ENCODE results near the gene IGFL1. TPM values are rescaled to one million over a fixed set of nuclear protein-coding genes. Genes with fewer than 3 reads are reported as not detected.

IGFL1 gene
- total and polyA plus RNA-seq, 10 of the 15 experiments (the other 5 are each of a cell fraction or from before 2014, with no cell fraction given): not detected

DNA sequence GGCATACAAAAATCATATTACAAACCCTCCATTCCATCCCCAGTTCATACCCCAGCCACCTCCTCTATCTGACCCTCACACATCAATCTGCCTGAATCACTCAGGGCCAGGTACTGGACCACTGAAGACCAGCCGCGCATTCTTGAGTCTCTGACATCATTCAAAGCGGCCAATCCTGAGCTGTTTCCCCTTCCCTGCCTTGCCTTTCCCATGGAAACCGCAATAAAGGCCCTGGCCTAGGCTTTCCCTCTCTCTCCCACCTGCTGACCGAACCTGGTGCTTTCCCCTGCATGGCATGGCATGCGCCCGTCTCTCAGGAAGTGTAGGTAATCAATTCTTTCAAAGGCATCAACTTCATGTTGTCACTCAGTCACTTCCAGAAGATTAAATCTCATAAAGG is 49.6 kb downstream of the IGFL1 start:
- Histone ChIP-seq H2AFZ (ENCODE audit: control insufficient read depth, low read depth, low read length) (no peak overlapping the region), H3K4me2 (ENCODE audit: control insufficient read depth, insufficient read depth) (no peak overlapping the region), H3K4me1 (ENCODE audit: control insufficient read depth, insufficient read depth, low read length) (no peaks in the 10 kb centered on the region), H3K36me3 (ENCODE audit: control insufficient read depth in 2 of 2, insufficient read depth in 2 of 2, low read length in 1 of 2) (no peaks in the 10 kb centered on the region), H4K20me1 (ENCODE audit: control insufficient read depth, insufficient read depth) (no peaks in the 10 kb centered on the region), H3K9ac (ENCODE audit: control insufficient read depth, insufficient read depth, low read length) (no peak overlapping the region), H3K9me3 (replicated peaks; ENCODE audit: control insufficient read depth, insufficient read depth, low read length) (no peaks in the 10 kb centered on the region), H3K27ac (ENCODE audit: control insufficient read depth, insufficient read depth) (no peak overlapping the region), H3K4me3 (no peak overlapping the region), H3K27me3 (replicated peaks in 1 of 2; ENCODE audit: control insufficient read depth in 2 of 2, insufficient read depth in 2 of 2, low read length in 1 of 2) (no peaks in the 10 kb centered on the region), H3K79me2 (ENCODE audit: control insufficient read depth, insufficient read depth, low read length) (no peaks in the 10 kb centered on the region)
- WGBS (ENCODE audit: insufficient coverage, insufficient replicate concordance, low lambda C conversion rate, missing lambda C conversion rate): 56% methylated on average over 7 of the region's 7 CpGs
- DNase-seq (ENCODE audit: low read depth, low spot score): no peak
- RAD21 ChIA-PET (ENCODE audit: unreplicated experiment): no interaction called here
- FAIRE-seq: no peak
- TF ChIP-seq ZZZ3 (IDR thresholded peaks at IDR 0.05; ENCODE audit: control insufficient read depth, insufficient read length, low read depth): no peak
- intact Hi-C loops (cut with micrococcal nuclease; ENCODE audit: unreplicated experiment) (no loop called here), in situ Hi-C loops (cut with MboI) (no loop called here)
- CTCF ChIA-PET: interaction anchor here (1.4 to 1.5 kb wide), 2 partner anchors 12 to 21 kb away, joined by 3 to 5 read pairs; no protein-coding TSS in a partner anchor
- SMC1A ChIA-PET (ENCODE audit: uncharacterized antibody, unreplicated experiment): no interaction called here
- no TSS peak for BruUV-seq (replicated peaks)
- ATAC-seq: no peak
- POLR2A ChIA-PET: no interaction called here

Other genes with a start within 250 kb of the IGFL1 start
Only the 7 nearest of the 10 such genes appear.
- not detected in 2 replicates for gene IGFL4, start 188.7 kb upstream of the IGFL1 start, total RNA-seq (2014; rRNA removed)
- not detected in 2 replicates for gene IGFL4, start 188.7 kb upstream of the IGFL1 start, total RNA-seq (2014; rRNA removed; fragmentation: Illumina TruSeq; extraction: Trizol)
- gene IGFL4, start 188.7 kb upstream of the IGFL1 start, total RNA-seq (2021): not detected in 2 replicates
- not detected in 2 replicates for gene IGFL4, start 188.7 kb upstream of the IGFL1 start, polyA plus RNA-seq (2011; rRNA removed)
- not detected in 2 replicates for gene IGFL4, start 188.7 kb upstream of the IGFL1 start, polyA plus RNA-seq (2014; fragmentation: Illumina TruSeq; extraction: Trizol)
- gene IGFL4, start 188.7 kb upstream of the IGFL1 start, polyA plus RNA-seq (2014; fragmentation: Nextera tagmentation; extraction: Ambion mirVana): not detected
- not detected in 2 replicates for gene IGFL4, start 188.7 kb upstream of the IGFL1 start, polyA plus RNA-seq (2014; rRNA removed)
- gene IGFL4, start 188.7 kb upstream of the IGFL1 start, polyA plus RNA-seq (2016; fragmentation: Nextera tagmentation; extraction: Ambion mirVana): not detected
- gene IGFL3, start 105.1 kb upstream of the IGFL1 start, total RNA-seq (2014; rRNA removed): not detected in 2 replicates
- not detected in 2 replicates for gene IGFL3, start 105.1 kb upstream of the IGFL1 start, total RNA-seq (2014; rRNA removed; fragmentation: Illumina TruSeq; extraction: Trizol)
- not detected in 2 replicates for gene IGFL3, start 105.1 kb upstream of the IGFL1 start, total RNA-seq (2021)
- gene IGFL3, start 105.1 kb upstream of the IGFL1 start, polyA plus RNA-seq (2011; rRNA removed): not detected in 2 replicates
- not detected in 2 replicates for gene IGFL3, start 105.1 kb upstream of the IGFL1 start, polyA plus RNA-seq (2014; fragmentation: Illumina TruSeq; extraction: Trizol)
- not detected for gene IGFL3, start 105.1 kb upstream of the IGFL1 start, polyA plus RNA-seq (2014; fragmentation: Nextera tagmentation; extraction: Ambion mirVana)
- gene IGFL3, start 105.1 kb upstream of the IGFL1 start, polyA plus RNA-seq (2014; rRNA removed): not detected in 2 replicates
- gene IGFL3, start 105.1 kb upstream of the IGFL1 start, polyA plus RNA-seq (2016; fragmentation: Nextera tagmentation; extraction: Ambion mirVana): not detected
- gene IGFL2, start 81.5 kb upstream of the IGFL1 start, total RNA-seq (2014; rRNA removed): not detected in 2 replicates
- not detected in 2 replicates for gene IGFL2, start 81.5 kb upstream of the IGFL1 start, total RNA-seq (2014; rRNA removed; fragmentation: Illumina TruSeq; extraction: Trizol)
- not detected in 2 replicates for gene IGFL2, start 81.5 kb upstream of the IGFL1 start, total RNA-seq (2021)
- 0.19 and 0.37 TPM in 2 replicates for gene IGFL2, start 81.5 kb upstream of the IGFL1 start, polyA plus RNA-seq (2011; rRNA removed)
- gene IGFL2, start 81.5 kb upstream of the IGFL1 start, polyA plus RNA-seq (2014; fragmentation: Illumina TruSeq; extraction: Trizol): not detected in 2 replicates
- gene IGFL2, start 81.5 kb upstream of the IGFL1 start, polyA plus RNA-seq (2014; fragmentation: Nextera tagmentation; extraction: Ambion mirVana): not detected
- not detected in 2 replicates for gene IGFL2, start 81.5 kb upstream of the IGFL1 start, polyA plus RNA-seq (2014; rRNA removed)
- not detected for gene IGFL2, start 81.5 kb upstream of the IGFL1 start, polyA plus RNA-seq (2016; fragmentation: Nextera tagmentation; extraction: Ambion mirVana)
- 0.06 TPM in 1 of 2 replicates, not detected in the other for gene HIF3A, start 67.3 kb downstream of the IGFL1 start, total RNA-seq (2014; rRNA removed)
- not detected in 2 replicates for gene HIF3A, start 67.3 kb downstream of the IGFL1 start, total RNA-seq (2014; rRNA removed; fragmentation: Illumina TruSeq; extraction: Trizol)
- gene HIF3A, start 67.3 kb downstream of the IGFL1 start, total RNA-seq (2021): 0.18 and 0.32 TPM in 2 replicates
- gene HIF3A, start 67.3 kb downstream of the IGFL1 start, polyA plus RNA-seq (2011; rRNA removed): not detected in 2 replicates
- not detected in 2 replicates for gene HIF3A, start 67.3 kb downstream of the IGFL1 start, polyA plus RNA-seq (2014; fragmentation: Illumina TruSeq; extraction: Trizol)
- gene HIF3A, start 67.3 kb downstream of the IGFL1 start, polyA plus RNA-seq (2014; fragmentation: Nextera tagmentation; extraction: Ambion mirVana): under 1 TPM in 1 of 2 experiments, not detected in 1; 0.03 TPM
- not detected in 2 replicates for gene HIF3A, start 67.3 kb downstream of the IGFL1 start, polyA plus RNA-seq (2014; rRNA removed)
- under 1 TPM; 0.03 to 0.20 TPM for gene HIF3A, start 67.3 kb downstream of the IGFL1 start, polyA plus RNA-seq (2016; fragmentation: Nextera tagmentation; extraction: Ambion mirVana)
- 104 and 111 TPM in 2 replicates for gene PPP5C, start 117.3 kb downstream of the IGFL1 start, total RNA-seq (2014; rRNA removed)
- 68.9 and 79.8 TPM in 2 replicates for gene PPP5C, start 117.3 kb downstream of the IGFL1 start, total RNA-seq (2014; rRNA removed; fragmentation: Illumina TruSeq; extraction: Trizol)
- 80.1 and 96.3 TPM in 2 replicates for gene PPP5C, start 117.3 kb downstream of the IGFL1 start, total RNA-seq (2021)
- 98.9 and 154 TPM in 2 replicates for gene PPP5C, start 117.3 kb downstream of the IGFL1 start, polyA plus RNA-seq (2011; rRNA removed)
- gene PPP5C, start 117.3 kb downstream of the IGFL1 start, polyA plus RNA-seq (2014; fragmentation: Illumina TruSeq; extraction: Trizol): 136 and 162 TPM in 2 replicates
- gene PPP5C, start 117.3 kb downstream of the IGFL1 start, polyA plus RNA-seq (2014; fragmentation: Nextera tagmentation; extraction: Ambion mirVana): 1 to 10 TPM; 1.1 to 2.0 TPM
- 125 and 138 TPM in 2 replicates for gene PPP5C, start 117.3 kb downstream of the IGFL1 start, polyA plus RNA-seq (2014; rRNA removed)
- 10 to 100 TPM; 80.1 to 92.7 TPM for gene PPP5C, start 117.3 kb downstream of the IGFL1 start, polyA plus RNA-seq (2016; fragmentation: Nextera tagmentation; extraction: Ambion mirVana)
- gene CCDC8, start 183.8 kb downstream of the IGFL1 start, total RNA-seq (2014; rRNA removed): under 0.01 and 0.05 TPM in 2 replicates
- not detected in 2 replicates for gene CCDC8, start 183.8 kb downstream of the IGFL1 start, total RNA-seq (2014; rRNA removed; fragmentation: Illumina TruSeq; extraction: Trizol)
- 0.15 and 0.16 TPM in 2 replicates for gene CCDC8, start 183.8 kb downstream of the IGFL1 start, total RNA-seq (2021)
- not detected in 2 replicates for gene CCDC8, start 183.8 kb downstream of the IGFL1 start, polyA plus RNA-seq (2011; rRNA removed)
- 0.04 TPM in 1 of 2 replicates, not detected in the other for gene CCDC8, start 183.8 kb downstream of the IGFL1 start, polyA plus RNA-seq (2014; fragmentation: Illumina TruSeq; extraction: Trizol)
- not detected for gene CCDC8, start 183.8 kb downstream of the IGFL1 start, polyA plus RNA-seq (2014; fragmentation: Nextera tagmentation; extraction: Ambion mirVana)
- gene CCDC8, start 183.8 kb downstream of the IGFL1 start, polyA plus RNA-seq (2014; rRNA removed): 0.05 and 0.09 TPM in 2 replicates
- under 1 TPM in 1 of 2 experiments, not detected in 1; 0.12 TPM for gene CCDC8, start 183.8 kb downstream of the IGFL1 start, polyA plus RNA-seq (2016; fragmentation: Nextera tagmentation; extraction: Ambion mirVana)
- not detected in 2 replicates for gene PNMA8C, start 199.2 kb downstream of the IGFL1 start, total RNA-seq (2014; rRNA removed)
- not detected in 2 replicates for gene PNMA8C, start 199.2 kb downstream of the IGFL1 start, total RNA-seq (2014; rRNA removed; fragmentation: Illumina TruSeq; extraction: Trizol)
- not detected in 2 replicates for gene PNMA8C, start 199.2 kb downstream of the IGFL1 start, total RNA-seq (2021)
- gene PNMA8C, start 199.2 kb downstream of the IGFL1 start, polyA plus RNA-seq (2011; rRNA removed): not detected in 2 replicates
- gene PNMA8C, start 199.2 kb downstream of the IGFL1 start, polyA plus RNA-seq (2014; fragmentation: Illumina TruSeq; extraction: Trizol): not detected in 2 replicates
- not detected for gene PNMA8C, start 199.2 kb downstream of the IGFL1 start, polyA plus RNA-seq (2014; fragmentation: Nextera tagmentation; extraction: Ambion mirVana)
- gene PNMA8C, start 199.2 kb downstream of the IGFL1 start, polyA plus RNA-seq (2014; rRNA removed): not detected in 2 replicates
- not detected for gene PNMA8C, start 199.2 kb downstream of the IGFL1 start, polyA plus RNA-seq (2016; fragmentation: Nextera tagmentation; extraction: Ambion mirVana)

Data from GM12878 (cell line).